ENCODE results near the gene TULP1.

DNA sequence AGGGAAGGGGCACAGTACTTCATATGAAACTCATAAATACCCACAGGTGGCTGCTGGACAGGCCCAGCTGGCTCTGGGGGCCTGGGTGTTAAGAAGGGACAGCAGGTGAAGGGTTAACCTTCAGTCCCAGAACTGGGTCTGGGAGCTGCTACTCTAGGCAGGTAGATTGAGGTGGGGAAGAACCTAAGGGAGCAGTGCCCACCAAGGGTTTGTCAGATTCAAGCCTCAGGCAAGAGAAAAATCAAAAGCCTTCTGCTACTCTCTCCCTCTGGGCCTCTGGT is 38.9 kb downstream of the TULP1 start:
- TF ChIP-seq, protein P1, sequence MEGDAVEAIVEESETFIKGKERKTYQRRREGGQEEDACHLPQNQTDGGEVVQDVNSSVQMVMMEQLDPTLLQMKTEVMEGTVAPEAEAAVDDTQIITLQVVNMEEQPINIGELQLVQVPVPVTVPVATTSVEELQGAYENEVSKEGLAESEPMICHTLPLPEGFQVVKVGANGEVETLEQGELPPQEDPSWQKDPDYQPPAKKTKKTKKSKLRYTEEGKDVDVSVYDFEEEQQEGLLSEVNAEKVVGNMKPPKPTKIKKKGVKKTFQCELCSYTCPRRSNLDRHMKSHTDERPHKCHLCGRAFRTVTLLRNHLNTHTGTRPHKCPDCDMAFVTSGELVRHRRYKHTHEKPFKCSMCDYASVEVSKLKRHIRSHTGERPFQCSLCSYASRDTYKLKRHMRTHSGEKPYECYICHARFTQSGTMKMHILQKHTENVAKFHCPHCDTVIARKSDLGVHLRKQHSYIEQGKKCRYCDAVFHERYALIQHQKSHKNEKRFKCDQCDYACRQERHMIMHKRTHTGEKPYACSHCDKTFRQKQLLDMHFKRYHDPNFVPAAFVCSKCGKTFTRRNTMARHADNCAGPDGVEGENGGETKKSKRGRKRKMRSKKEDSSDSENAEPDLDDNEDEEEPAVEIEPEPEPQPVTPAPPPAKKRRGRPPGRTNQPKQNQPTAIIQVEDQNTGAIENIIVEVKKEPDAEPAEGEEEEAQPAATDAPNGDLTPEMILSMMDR (IDR thresholded peaks at IDR 0.05) = no peak
- no peak for TF ChIP-seq POLR2A (IDR thresholded peaks at IDR 0.05)
- no peak for TF ChIP-seq EP300 (IDR thresholded peaks at IDR 0.05)
